Measurements from ENCODE around the gene TMEM272. TPM values are rescaled to one million over a fixed set of nuclear protein-coding genes. Genes with fewer than 3 reads are reported as not detected.
"Not testable (repeated sequence)": the region's sequence is repeated elsewhere in the genome, so short reads cannot be mapped to it uniquely, and the experiment has no call there.

Gene TMEM272
- total and polyA plus RNA-seq, 2 donors (not counting 3 experiments of a cell fraction or from before 2014, with no cell fraction given), result not detected

DNA sequence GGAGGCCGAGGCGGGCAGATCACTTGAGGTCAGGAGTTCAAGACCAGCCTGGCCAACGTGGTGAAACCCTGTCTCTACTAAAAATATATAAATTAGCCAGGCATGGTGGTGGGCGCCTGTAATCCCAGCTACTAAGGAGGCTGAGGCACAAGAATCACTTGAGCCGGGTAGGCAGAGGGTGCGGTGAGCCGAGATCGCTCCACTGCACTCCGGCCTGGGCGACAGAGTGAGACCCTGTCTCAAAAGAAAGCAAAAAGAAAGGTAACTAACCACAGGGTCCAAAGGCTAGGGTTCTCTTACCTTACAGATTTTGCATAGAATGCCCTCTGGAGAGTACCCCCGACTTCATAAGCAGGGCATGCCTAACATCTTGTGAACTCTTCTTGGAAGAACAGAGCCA lies 20.3 kb downstream of the TMEM272 start:
- H3K9ac ChIP-seq (replicated peaks; ENCODE audit: extremely low read depth, insufficient read depth, low read length); H3K27ac ChIP-seq (ENCODE audit: insufficient read depth, low read depth, low read length); H3K9me1 ChIP-seq (replicated peaks; ENCODE audit: control insufficient read depth, extremely low read depth, insufficient read depth, low read length); H4K20me1 ChIP-seq (replicated peaks; ENCODE audit: control insufficient read depth, extremely low read depth, insufficient read depth, low read length); H3K9me3 ChIP-seq (replicated peaks; ENCODE audit: control insufficient read depth, insufficient read depth, low read length); H2AFZ ChIP-seq (ENCODE audit: low read depth, low read length); POLR2A ChIA-PET; H3K27me3 ChIP-seq (ENCODE audit: control insufficient read depth in 2 of 2, insufficient read depth in 2 of 2, low read length in 2 of 2); DNase-seq (ENCODE audit: low read depth, low spot score); H3K4me1 ChIP-seq (ENCODE audit: control insufficient read depth, extremely low read depth, insufficient read depth, low read length); FAIRE-seq; H3K79me2 ChIP-seq (ENCODE audit: control insufficient read depth, insufficient read depth, low read length); H3K4me3 ChIP-seq (replicated peaks in 1 of 3; ENCODE audit: insufficient read depth in 1 of 3, low read depth in 1 of 3, low read length in 3 of 3); intact Hi-C loops (cut with micrococcal nuclease); dilution Hi-C loops (cut with MboI; ENCODE audit: extremely low pct_ligation_motif_present, low sequenced_read_pairs); H3K4me2 ChIP-seq (ENCODE audit: insufficient read depth, low read length); H3K36me3 ChIP-seq (ENCODE audit: control insufficient read depth in 2 of 2, extremely low read depth in 1 of 2, insufficient read depth in 2 of 2, low read length in 2 of 2); BruUV-seq (replicated peaks): not testable (repeated sequence)
- CTCF ChIA-PET, result interaction anchor here (1.7 to 4.0 kb wide), 2 partner anchors 10 to 20 kb away, joined by 4 to 19 read pairs; partner anchors contain the start of gene TMEM272

DNA sequence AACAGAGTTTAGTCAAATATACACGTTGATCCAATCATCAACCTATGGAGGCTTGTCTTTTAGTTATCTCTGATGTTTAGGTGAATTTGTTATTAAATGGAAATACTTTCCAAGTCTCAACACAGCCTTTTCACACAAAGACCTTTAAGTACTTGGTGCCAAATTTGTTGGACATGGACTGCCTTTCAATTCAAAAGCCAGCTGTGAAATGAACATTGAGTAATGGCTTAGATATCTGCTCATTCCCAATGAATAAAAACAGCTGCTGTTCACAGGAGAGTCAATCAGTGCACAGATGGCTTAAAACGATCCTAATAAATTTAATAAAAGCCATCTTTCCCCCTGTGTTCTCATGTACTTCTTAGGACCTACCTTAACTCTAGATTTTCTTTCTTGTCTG lies 21.1 kb downstream of the TMEM272 start:
- Histone ChIP-seq H3K4me3 (replicated peaks in 1 of 3; ENCODE audit: insufficient read depth in 1 of 3, low read depth in 1 of 3, low read length in 3 of 3) (no peak overlapping the region), H3K27ac (ENCODE audit: insufficient read depth, low read depth, low read length) (no peak overlapping the region), H3K9ac (replicated peaks; ENCODE audit: extremely low read depth, insufficient read depth, low read length) (no peak overlapping the region), H3K4me2 (ENCODE audit: insufficient read depth, low read length) (no peak overlapping the region), H4K20me1 (replicated peaks; ENCODE audit: control insufficient read depth, extremely low read depth, insufficient read depth, low read length) (no peaks in the 10 kb centered on the region), H3K79me2 (ENCODE audit: control insufficient read depth, insufficient read depth, low read length) (no peaks in the 10 kb centered on the region), H3K9me1 (replicated peaks; ENCODE audit: control insufficient read depth, extremely low read depth, insufficient read depth, low read length) (no peaks in the 10 kb centered on the region), H3K4me1 (ENCODE audit: control insufficient read depth, extremely low read depth, insufficient read depth, low read length) (no peaks in the 10 kb centered on the region), H2AFZ (ENCODE audit: low read depth, low read length) (no peak overlapping the region), H3K27me3 (ENCODE audit: control insufficient read depth in 2 of 2, insufficient read depth in 2 of 2, low read length in 2 of 2) (peaks cover 11 to 13% of the 10 kb centered on the region in 2 experiments), H3K36me3 (ENCODE audit: control insufficient read depth in 2 of 2, extremely low read depth in 1 of 2, insufficient read depth in 2 of 2, low read length in 2 of 2) (no peaks in the 10 kb centered on the region), H3K9me3 (replicated peaks; ENCODE audit: control insufficient read depth, insufficient read depth, low read length) (no peaks in the 10 kb centered on the region)
- BruUV-seq (replicated peaks), result no TSS peak
- dilution Hi-C loops (cut with MboI; ENCODE audit: extremely low pct_ligation_motif_present, low sequenced_read_pairs) (no loop called here), intact Hi-C loops (cut with micrococcal nuclease) (no loop called here)
- DNase-seq (ENCODE audit: low read depth, low spot score) (no peak), FAIRE-seq (no peak)
- POLR2A ChIA-PET, result no interaction called here
- CTCF ChIA-PET, result interaction anchor here (1.0 kb wide), 1 partner anchor 304 kb away, joined by 4 read pairs; no protein-coding TSS in a partner anchor
- TF ChIP-seq, protein P1, sequence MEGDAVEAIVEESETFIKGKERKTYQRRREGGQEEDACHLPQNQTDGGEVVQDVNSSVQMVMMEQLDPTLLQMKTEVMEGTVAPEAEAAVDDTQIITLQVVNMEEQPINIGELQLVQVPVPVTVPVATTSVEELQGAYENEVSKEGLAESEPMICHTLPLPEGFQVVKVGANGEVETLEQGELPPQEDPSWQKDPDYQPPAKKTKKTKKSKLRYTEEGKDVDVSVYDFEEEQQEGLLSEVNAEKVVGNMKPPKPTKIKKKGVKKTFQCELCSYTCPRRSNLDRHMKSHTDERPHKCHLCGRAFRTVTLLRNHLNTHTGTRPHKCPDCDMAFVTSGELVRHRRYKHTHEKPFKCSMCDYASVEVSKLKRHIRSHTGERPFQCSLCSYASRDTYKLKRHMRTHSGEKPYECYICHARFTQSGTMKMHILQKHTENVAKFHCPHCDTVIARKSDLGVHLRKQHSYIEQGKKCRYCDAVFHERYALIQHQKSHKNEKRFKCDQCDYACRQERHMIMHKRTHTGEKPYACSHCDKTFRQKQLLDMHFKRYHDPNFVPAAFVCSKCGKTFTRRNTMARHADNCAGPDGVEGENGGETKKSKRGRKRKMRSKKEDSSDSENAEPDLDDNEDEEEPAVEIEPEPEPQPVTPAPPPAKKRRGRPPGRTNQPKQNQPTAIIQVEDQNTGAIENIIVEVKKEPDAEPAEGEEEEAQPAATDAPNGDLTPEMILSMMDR (IDR thresholded peaks at IDR 0.05; ENCODE audit: extremely low read depth in 1 of 2, insufficient read depth in 1 of 2, low read depth in 1 of 2, low read length in 2 of 2), result no peak
- TF ChIP-seq POLR2A (IDR thresholded peaks at IDR 0.05; ENCODE audit: low read depth, low read length) (no peak), JUN (IDR thresholded peaks at IDR 0.05; ENCODE audit: borderline replicate concordance, insufficient read depth, insufficient read length, low read depth) (no peak), FOS (IDR thresholded peaks at IDR 0.05; ENCODE audit: borderline replicate concordance, insufficient read depth, low read length) (no peak), POLR2AphosphoS5 (IDR thresholded peaks at IDR 0.05; ENCODE audit: insufficient read depth, low read depth, low read length) (no peak), GATA2 (IDR thresholded peaks at IDR 0.05; ENCODE audit: insufficient read depth, insufficient read length, low read depth, low read length) (no peak), MYC (IDR thresholded peaks at IDR 0.05; ENCODE audit: low read depth, low read length) (no peak), EZH2 (IDR thresholded peaks at IDR 0.05; ENCODE audit: borderline replicate concordance, low read depth, low read length, severe bottlenecking) (no peak)
- TF ChIP-seq, protein P2, sequence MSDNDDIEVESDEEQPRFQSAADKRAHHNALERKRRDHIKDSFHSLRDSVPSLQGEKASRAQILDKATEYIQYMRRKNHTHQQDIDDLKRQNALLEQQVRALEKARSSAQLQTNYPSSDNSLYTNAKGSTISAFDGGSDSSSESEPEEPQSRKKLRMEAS (IDR thresholded peaks at IDR 0.05; ENCODE audit: insufficient read depth, insufficient read length), result no peak

Measured in endothelial cell of umbilical vein (primary cell).